Ishikawa (cell line): ENCODE measurements around the gene ISX.

ENCODE experiments used
- CEBPB ChIP-seq: IDR thresholded peaks from 2 replicates; pipeline ENCODE4 v1.6.1; 2012
- CREB1 ChIP-seq: IDR thresholded peaks from 2 replicates; pipeline ENCODE4 v1.6.1; 2012; ENCODE audit warnings: low read depth
- EGR1 ChIP-seq: IDR thresholded peaks from 2 replicates; pipeline ENCODE4 v1.6.1; 2012
- EP300 ChIP-seq: IDR thresholded peaks from 2 replicates; pipeline ENCODE4 v1.6.1; 2012; ENCODE audit warnings: borderline replicate concordance
- FOXM1 ChIP-seq: IDR thresholded peaks from 2 replicates; pipeline ENCODE4 v1.6.1; 2012; ENCODE audit warnings: low read depth, borderline replicate concordance
- MAX ChIP-seq: IDR thresholded peaks from 2 replicates; pipeline ENCODE4 v1.6.1; 2012
- NFIC ChIP-seq: IDR thresholded peaks from 2 replicates; pipeline ENCODE4 v1.6.1; 2012
- RAD21 ChIP-seq: IDR thresholded peaks from 2 replicates; pipeline ENCODE4 v1.6.1; 2012; ENCODE audit warnings: low read depth
- REST ChIP-seq: IDR thresholded peaks from 2 replicates; pipeline ENCODE4 v1.6.1; 2012; ENCODE audit warnings: low read depth, mild to moderate bottlenecking
- TAF1 ChIP-seq: IDR thresholded peaks from 2 replicates; pipeline ENCODE4 v1.6.1; 2012; ENCODE audit warnings: low read depth, mild to moderate bottlenecking
- TCF12 ChIP-seq: IDR thresholded peaks from 2 replicates; pipeline ENCODE4 v1.6.1; 2012; ENCODE audit warnings: low read depth
- TEAD4 ChIP-seq: IDR thresholded peaks from 2 replicates; pipeline ENCODE4 v1.6.1; 2012
- USF1 ChIP-seq: IDR thresholded peaks from 2 replicates; pipeline ENCODE4 v1.6.1; 2012
- YY1 ChIP-seq: IDR thresholded peaks from 2 replicates; pipeline ENCODE4 v1.6.1; 2012; ENCODE audit warnings: low read depth
- ZBTB7A ChIP-seq: IDR thresholded peaks from 2 replicates; pipeline ENCODE4 v1.6.1; 2012; ENCODE audit warnings: low read depth

ISX gene

GRCh38 chr22:35037089-35037488, 28.9 kb upstream of the ISX start:
- TF ChIP-seq EGR1 (no peak), RAD21 (peak; percentile 34; the same call in 1 of the 2 replicates)

GRCh38 chr22:35039625-35040024, 26.3 kb upstream of the ISX start:
- TF ChIP-seq CEBPB (no peak), YY1 (no peak)

GRCh38 chr22:35043252-35043933, 22.6 kb upstream of the ISX start:
- TF ChIP-seq CREB1 (no peak), RAD21 (peak; percentile 25)

GRCh38 chr22:35043934-35044319, 22.0 kb upstream of the ISX start:
- no peak for TF ChIP-seq NFIC
- TF ChIP-seq MAX, result no peak

- TF ChIP-seq TCF12 (no peak), MAX (no peak), RAD21 (no peak), FOXM1 (no peak), EGR1 (no peak), NFIC (no peak), USF1 (no peak), REST (no peak), CEBPB (no peak), TEAD4 (no peak), YY1 (no peak), ZBTB7A (no peak), TAF1 (no peak), CREB1 (no peak), EP300 (no peak)
Measured at GRCh38 chr22:35044607-35045390, 21.2 kb upstream of the ISX start.

GRCh38 chr22:35045451-35045850, 20.5 kb upstream of the ISX start:
- TF ChIP-seq RAD21, result no peak

- no peak for TF ChIP-seq CREB1
- no peak for TF ChIP-seq NFIC
- TF ChIP-seq RAD21, result no peak
- TF ChIP-seq EP300, result no peak
- TF ChIP-seq ZBTB7A, result no peak
- no peak for TF ChIP-seq TCF12
- no peak for TF ChIP-seq MAX
- TF ChIP-seq TAF1, result no peak
Measured at GRCh38 chr22:35046744-35047462, 19.1 kb upstream of the ISX start.

DNA sequence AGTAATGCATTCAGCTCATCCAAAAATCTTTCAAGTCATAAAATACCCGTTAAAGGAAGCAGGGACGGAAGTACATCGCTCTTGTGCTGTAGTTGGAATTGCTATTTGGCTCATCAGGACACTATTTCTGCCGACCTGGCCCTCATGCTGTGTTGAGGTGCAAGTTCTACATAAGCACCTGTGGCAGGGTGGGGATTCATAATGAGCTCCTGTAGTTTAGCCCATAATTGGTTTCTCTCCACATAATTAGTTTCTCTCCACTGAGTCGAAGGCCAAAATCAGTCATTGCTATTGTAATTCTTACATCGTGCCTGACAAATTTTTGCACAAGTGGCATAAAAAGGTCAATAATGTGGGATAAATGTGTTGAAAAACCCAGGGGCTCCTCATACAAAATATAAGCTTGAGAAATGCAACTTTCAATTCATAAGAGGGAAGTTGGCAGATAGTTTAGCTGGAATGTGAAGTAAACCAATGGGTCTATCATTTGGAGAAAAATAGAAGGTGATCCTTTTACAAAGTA, 14.9 kb upstream of the ISX start:
- TF ChIP-seq CEBPB (no peak), TAF1 (no peak), REST (no peak), USF1 (no peak), EP300 (no peak), YY1 (no peak), TCF12 (no peak), CREB1 (no peak), EGR1 (no peak), NFIC (no peak), RAD21 (no peak), MAX (no peak), ZBTB7A (no peak)
